ENCODE data around the gene HSPD1. TPM values are rescaled to one million over a fixed set of nuclear protein-coding genes. Genes with fewer than 3 reads are reported as not detected.

HSPD1 gene
- 154 TPM for total RNA-seq
- polyA plus RNA-seq (ENCODE audit: insufficient read depth in 1 of 8, insufficient read length in 8 of 8, low replicate concordance in 1 of 8), result 100 to 1,000 TPM; 237 to 306 (median 276) TPM
- long read RNA-seq, donor 1, transcript HSPD1-202 (12 exons, 2,455 nt), result major isoform, 21 of 256 reads
- long read RNA-seq, donor 1, partial matches to known transcripts, result 231 of 256 reads
- long read RNA-seq, donor 1, other reads (novel, unspliced or antisense), result 0 of 256 reads
- long read RNA-seq, donor 2, transcript HSPD1-202 (12 exons, 2,455 nt), result major isoform, 8 of 24 reads
- long read RNA-seq, donor 2, partial matches to known transcripts, result 15 of 24 reads
- long read RNA-seq, donor 2, other reads (novel, unspliced or antisense), result 0 of 24 reads
- long read RNA-seq, donor 3, transcript HSPD1-202 (12 exons, 2,455 nt), result major isoform, 53 of 196 reads
- long read RNA-seq, donor 3, partial matches to known transcripts, result 125 of 196 reads
- long read RNA-seq, donor 3, other reads (novel, unspliced or antisense), result 11 of 196 reads
- long read RNA-seq, donor 4, transcript HSPD1-202 (12 exons, 2,455 nt), result major isoform, 12 of 84 reads
- long read RNA-seq, donor 4, partial matches to known transcripts, result 68 of 84 reads
- long read RNA-seq, donor 4, other reads (novel, unspliced or antisense), result 0 of 84 reads
- long read RNA-seq, donor 5, transcript HSPD1-213 (4 exons, 648 nt), result minor isoform, 5 of 1,583 reads
- long read RNA-seq, donor 5, transcript HSPD1-210 (3 exons, 714 nt), result minor isoform, 18 of 1,583 reads
- long read RNA-seq, donor 5, transcript HSPD1-202 (12 exons, 2,455 nt), result major isoform, 78 of 1,583 reads
- long read RNA-seq, donor 5, transcript HSPD1-211 (4 exons, 853 nt), result minor isoform, 7 of 1,583 reads
- long read RNA-seq, donor 5, partial matches to known transcripts, result 1,346 of 1,583 reads
- long read RNA-seq, donor 5, other reads (novel, unspliced or antisense), result 126 of 1,583 reads
- long read RNA-seq, donor 6, transcript HSPD1-202 (12 exons, 2,455 nt), result major isoform, 65 of 339 reads
- long read RNA-seq, donor 6, transcript HSPD1-210 (3 exons, 714 nt), result minor isoform, 7 of 339 reads
- long read RNA-seq, donor 6, partial matches to known transcripts, result 263 of 339 reads
- long read RNA-seq, donor 6, other reads (novel, unspliced or antisense), result 0 of 339 reads
- long read RNA-seq, donor 7, transcript HSPD1-202 (12 exons, 2,455 nt), result major isoform, 30 of 1,060 reads
- long read RNA-seq, donor 7, transcript HSPD1-210 (3 exons, 714 nt), result minor isoform, 21 of 1,060 reads
- long read RNA-seq, donor 7, partial matches to known transcripts, result 988 of 1,060 reads
- long read RNA-seq, donor 7, other reads (novel, unspliced or antisense), result 11 of 1,060 reads
- long read RNA-seq, donor 8, transcript HSPD1-202 (12 exons, 2,455 nt), result major isoform, 40 of 730 reads
- long read RNA-seq, donor 8, partial matches to known transcripts, result 434 of 730 reads
- long read RNA-seq, donor 8, other reads (novel, unspliced or antisense), result 252 of 730 reads
- long read RNA-seq, donor 9, transcript HSPD1-210 (3 exons, 714 nt), result minor isoform, 13 of 368 reads
- long read RNA-seq, donor 9, transcript HSPD1-202 (12 exons, 2,455 nt), result major isoform, 26 of 368 reads
- long read RNA-seq, donor 9, partial matches to known transcripts, result 320 of 368 reads
- long read RNA-seq, donor 9, other reads (novel, unspliced or antisense), result 0 of 368 reads
- long read RNA-seq, donor 10, transcript HSPD1-210 (3 exons, 714 nt), result minor isoform, 19 of 1,388 reads
- long read RNA-seq, donor 10, transcript HSPD1-202 (12 exons, 2,455 nt), result major isoform, 68 of 1,388 reads
- long read RNA-seq, donor 10, partial matches to known transcripts, result 1,209 of 1,388 reads
- long read RNA-seq, donor 10, other reads (novel, unspliced or antisense), result 87 of 1,388 reads
- long read RNA-seq, donor 11, transcript HSPD1-210 (3 exons, 714 nt), result minor isoform, 16 of 778 reads
- long read RNA-seq, donor 11, transcript HSPD1-202 (12 exons, 2,455 nt), result major isoform, 38 of 778 reads
- long read RNA-seq, donor 11, partial matches to known transcripts, result 454 of 778 reads
- long read RNA-seq, donor 11, other reads (novel, unspliced or antisense), result 268 of 778 reads

- H3K4me3 ChIP-seq (ENCODE audit: low read length), result peak within 1 kb of the TSS; percentile 98
- H3K9me3 ChIP-seq (replicated peaks; ENCODE audit: control insufficient read depth, low read depth, low read length), result no peaks in the 10 kb centered on the region
- DNase-seq, result peak; percentile 100
- no peaks in the 10 kb centered on the region for H3K27me3 ChIP-seq (ENCODE audit: control insufficient read depth, insufficient read depth, low read length)
- H3K27ac ChIP-seq (ENCODE audit: low read length), result peak within 1 kb of the TSS; percentile 99
- H3K36me3 ChIP-seq (ENCODE audit: control insufficient read depth, insufficient read depth, low read length), result peaks cover 37% of the 10 kb centered on the region
- WGBS (ENCODE audit: insufficient coverage), result under 1% methylated on average over 93 of the region's 104 CpGs
- H3K4me1 ChIP-seq (ENCODE audit: control insufficient read depth, insufficient read depth, low read length), result peaks cover 16% of the 10 kb centered on the region
Observed at GRCh38 chr2:197499594-197500502, at the start of gene HSPD1, which contains the start of gene HSPE1. HSPD1 (minus strand) TSS chr2:197499840; CDS start chr2:197498848, 992 bp downstream. HSPE1 (plus strand) TSS chr2:197500379; CDS start chr2:197500437, 58 bp downstream.

- H3K9me3 ChIP-seq (replicated peaks; ENCODE audit: control insufficient read depth, low read depth, low read length), result no peaks in the 10 kb centered on the region
- peaks cover 35% of the 10 kb centered on the region for H3K36me3 ChIP-seq (ENCODE audit: control insufficient read depth, insufficient read depth, low read length)
- H3K4me1 ChIP-seq (ENCODE audit: control insufficient read depth, insufficient read depth, low read length), result no peaks in the 10 kb centered on the region
- H3K27ac ChIP-seq (ENCODE audit: low read length), result no peak overlapping the region
- 92% methylated on average over 2 of the region's 5 CpGs for WGBS (ENCODE audit: insufficient coverage)
- DNase-seq, result no peak
- H3K27me3 ChIP-seq (ENCODE audit: control insufficient read depth, insufficient read depth, low read length), result no peaks in the 10 kb centered on the region
- no peak overlapping the region for H3K4me3 ChIP-seq (ENCODE audit: low read length)
Observed at GRCh38 chr2:197548582-197548981, 48.9 kb upstream of the HSPD1 start.

- Histone ChIP-seq H3K27me3 (ENCODE audit: control insufficient read depth, insufficient read depth, low read length) (no peaks in the 10 kb centered on the region), H3K4me3 (ENCODE audit: low read length) (no peak overlapping the region), H3K27ac (ENCODE audit: low read length) (no peak overlapping the region), H3K9me3 (replicated peaks; ENCODE audit: control insufficient read depth, low read depth, low read length) (no peaks in the 10 kb centered on the region), H3K36me3 (ENCODE audit: control insufficient read depth, insufficient read depth, low read length) (peaks cover 39% of the 10 kb centered on the region), H3K4me1 (ENCODE audit: control insufficient read depth, insufficient read depth, low read length) (no peaks in the 10 kb centered on the region)
- DNase-seq, result peak; percentile 7
- WGBS (ENCODE audit: insufficient coverage), result 100% methylated on average over 3 of the region's 5 CpGs
Observed at GRCh38 chr2:197547163-197547900, 47.7 kb upstream of the HSPD1 start.

GRCh38 chr2:197543206-197543605, 43.6 kb upstream of the HSPD1 start:
- Histone ChIP-seq H3K27me3 (ENCODE audit: control insufficient read depth, insufficient read depth, low read length) (no peaks in the 10 kb centered on the region), H3K36me3 (ENCODE audit: control insufficient read depth, insufficient read depth, low read length) (peaks cover 35% of the 10 kb centered on the region), H3K9me3 (replicated peaks; ENCODE audit: control insufficient read depth, low read depth, low read length) (no peaks in the 10 kb centered on the region), H3K27ac (ENCODE audit: low read length) (no peak overlapping the region), H3K4me3 (ENCODE audit: low read length) (no peak overlapping the region), H3K4me1 (ENCODE audit: control insufficient read depth, insufficient read depth, low read length) (no peaks in the 10 kb centered on the region)
- DNase-seq, result no peak
- no CpG with 5 or more reads among the region's 3 CpGs for WGBS (ENCODE audit: insufficient coverage)

GRCh38 chr2:197539734-197540133, 40.1 kb upstream of the HSPD1 start:
- no CpG with 5 or more reads among the region's 1 CpG for WGBS (ENCODE audit: insufficient coverage)
- DNase-seq, result no peak
- H3K36me3 ChIP-seq (ENCODE audit: control insufficient read depth, insufficient read depth, low read length), result peaks cover 36% of the 10 kb centered on the region

GRCh38 chr2:197538412-197538811, 38.8 kb upstream of the HSPD1 start:
- Histone ChIP-seq H3K4me3 (ENCODE audit: low read length) (no peak overlapping the region), H3K36me3 (ENCODE audit: control insufficient read depth, insufficient read depth, low read length) (peaks cover 24% of the 10 kb centered on the region), H3K27me3 (ENCODE audit: control insufficient read depth, insufficient read depth, low read length) (no peaks in the 10 kb centered on the region), H3K9me3 (replicated peaks; ENCODE audit: control insufficient read depth, low read depth, low read length) (no peaks in the 10 kb centered on the region), H3K4me1 (ENCODE audit: control insufficient read depth, insufficient read depth, low read length) (no peaks in the 10 kb centered on the region), H3K27ac (ENCODE audit: low read length) (no peak overlapping the region)
- peak; percentile 21 for DNase-seq
- no CpG with 5 or more reads among the region's 2 CpGs for WGBS (ENCODE audit: insufficient coverage)

More at GRCh38 chr2:197539734-197540133, 40.1 kb upstream of the HSPD1 start:
- Histone ChIP-seq H3K4me1 (ENCODE audit: control insufficient read depth, insufficient read depth, low read length) (no peaks in the 10 kb centered on the region), H3K9me3 (replicated peaks; ENCODE audit: control insufficient read depth, low read depth, low read length) (no peaks in the 10 kb centered on the region), H3K4me3 (ENCODE audit: low read length) (no peak overlapping the region), H3K27me3 (ENCODE audit: control insufficient read depth, insufficient read depth, low read length) (no peaks in the 10 kb centered on the region), H3K27ac (ENCODE audit: low read length) (no peak overlapping the region)

GRCh38 chr2:197517150-197517549, 17.5 kb upstream of the HSPD1 start:
- no CpG with 5 or more reads among the region's 2 CpGs for WGBS (ENCODE audit: insufficient coverage)
- H3K27me3 ChIP-seq (ENCODE audit: control insufficient read depth, insufficient read depth, low read length), result no peaks in the 10 kb centered on the region
- peak overlapping the region; percentile 90 for H3K4me3 ChIP-seq (ENCODE audit: low read length)
- no peak for DNase-seq
- H3K36me3 ChIP-seq (ENCODE audit: control insufficient read depth, insufficient read depth, low read length), result peaks cover 2% of the 10 kb centered on the region
- H3K9me3 ChIP-seq (replicated peaks; ENCODE audit: control insufficient read depth, low read depth, low read length), result no peaks in the 10 kb centered on the region
- H3K27ac ChIP-seq (ENCODE audit: low read length), result peak overlapping the region; percentile 96
- H3K4me1 ChIP-seq (ENCODE audit: control insufficient read depth, insufficient read depth, low read length), result peaks cover 4% of the 10 kb centered on the region

- peak overlapping the region; percentile 90 for H3K4me3 ChIP-seq (ENCODE audit: low read length)
- WGBS (ENCODE audit: insufficient coverage), result 0% methylated on average over 6 of the region's 17 CpGs
- H3K27me3 ChIP-seq (ENCODE audit: control insufficient read depth, insufficient read depth, low read length), result no peaks in the 10 kb centered on the region
- DNase-seq, result peak; percentile 40
- peaks cover 2% of the 10 kb centered on the region for H3K36me3 ChIP-seq (ENCODE audit: control insufficient read depth, insufficient read depth, low read length)
- H3K9me3 ChIP-seq (replicated peaks; ENCODE audit: control insufficient read depth, low read depth, low read length), result no peaks in the 10 kb centered on the region
- H3K4me1 ChIP-seq (ENCODE audit: control insufficient read depth, insufficient read depth, low read length), result peaks cover 4% of the 10 kb centered on the region
- H3K27ac ChIP-seq (ENCODE audit: low read length), result peak overlapping the region; percentile 96
Observed at GRCh38 chr2:197516393-197516761, 16.7 kb upstream of the HSPD1 start.

Measured in muscle of leg (tissue), 16 donors.